WTC11 (cell line): ENCODE results near the gene TRIM59. TPM values are rescaled to one million over a fixed set of nuclear protein-coding genes. Genes with fewer than 3 reads are reported as not detected.

Experiments used
- ATAC-seq: fragments of 200-7000 bp; cut with Tn5 transposase; 2 replicates; pipeline ENCODE4 v1.10.0; 2021; ENCODE audit warnings: mild to moderate bottlenecking, moderate library complexity
- CTCF ChIA-PET: fragments of 300-600 bp; sonication (Branson Sonifier 250); formaldehyde crosslinking; loops from one replicate; lab custom pipeline; 2021; ENCODE audit warnings: antibody characterized with exemption; lab: Charles Lee
- POLR2A ChIA-PET: fragments of 350-600 bp; sonication (Branson Sonifier 250); formaldehyde crosslinking; loops from one replicate; lab custom pipeline; 2021; ENCODE audit warnings: antibody characterized with exemption; lab: Charles Lee
- DNase-seq: peaks from one replicate; pipeline ENCODE4 v3.0.0; 2021; ENCODE audit warnings: low spot score
- H3K27ac Mint-ChIP-seq: 2 replicates; pipeline ENCODE4 v1.8.0; 2021; ENCODE audit warnings: mixed read lengths
- H3K27me3 Mint-ChIP-seq: 2 replicates; pipeline ENCODE4 v1.8.0; 2021; ENCODE audit warnings: low read depth, mild to moderate bottlenecking, moderate library complexity, mixed read lengths
- H3K36me3 Mint-ChIP-seq: 2 replicates; pipeline ENCODE4 v1.8.0; 2021; ENCODE audit warnings: mixed read lengths
- H3K4me1 Mint-ChIP-seq: 2 replicates; pipeline ENCODE4 v1.8.0; 2022; ENCODE audit warnings: mixed read lengths
- H3K4me3 Mint-ChIP-seq: 2 replicates; pipeline ENCODE4 v1.8.0; 2021; ENCODE audit warnings: mild to moderate bottlenecking, moderate library complexity, mixed read lengths
- H3K9me3 Mint-ChIP-seq: 2 replicates; pipeline ENCODE4 v1.8.0; 2021; ENCODE audit warnings: mixed read lengths
- ATF3 ChIP-seq: sonication (generic); formaldehyde crosslinking; conservative IDR thresholded peaks from 2 replicates; pipeline ENCODE4 v1.8.1; 2022; ENCODE audit warnings: mild to moderate bottlenecking, missing genetic modification reagents
- CREB1 ChIP-seq: sonication (generic); formaldehyde crosslinking; IDR thresholded peaks from 2 replicates; pipeline ENCODE4 v1.8.0; 2023; ENCODE audit warnings: mild to moderate bottlenecking, missing genetic modification reagents
- CTCF ChIP-seq: fragments of 200-600 bp; IDR thresholded peaks from 2 replicates; pipeline ENCODE4 v1.8.0; 2022; ENCODE audit warnings: antibody characterized with exemption
- EMX1 ChIP-seq: fragments of 250-450 bp; sonication (Bioruptor Pico); IDR thresholded peaks from 2 replicates; pipeline ENCODE4 v1.8.0; 2021; ENCODE audit warnings: mild to moderate bottlenecking
- ERG ChIP-seq: fragments of 250-450 bp; sonication (Bioruptor Pico); IDR thresholded peaks from 2 replicates; pipeline ENCODE4 v1.8.0; 2021; ENCODE audit warnings: mild to moderate bottlenecking
- FOXJ3 ChIP-seq: sonication (generic); formaldehyde crosslinking; IDR thresholded peaks from 2 replicates; pipeline ENCODE4 v1.9.0; 2021; ENCODE audit warnings: missing genetic modification reagents, mild to moderate bottlenecking, borderline replicate concordance
- FOXK1 ChIP-seq: sonication (generic); formaldehyde crosslinking; IDR thresholded peaks from 2 replicates; pipeline ENCODE4 v1.8.0; 2022; ENCODE audit warnings: mild to moderate bottlenecking, moderate library complexity, missing genetic modification reagents
- FOXP4 ChIP-seq: sonication (generic); formaldehyde crosslinking; IDR thresholded peaks from 2 replicates; pipeline ENCODE4 v1.8.0; 2022; ENCODE audit warnings: mild to moderate bottlenecking, missing genetic modification reagents
- IRF2 ChIP-seq: sonication (generic); formaldehyde crosslinking; IDR thresholded peaks from 2 replicates; pipeline ENCODE4 v1.8.0; 2022; ENCODE audit warnings: low read depth, missing genetic modification reagents, borderline replicate concordance
- JUN ChIP-seq: sonication (generic); formaldehyde crosslinking; IDR thresholded peaks from 2 replicates; pipeline ENCODE4 v1.8.0; 2023; ENCODE audit warnings: mild to moderate bottlenecking, missing genetic modification reagents
- MXD4 ChIP-seq: fragments of 250-450 bp; sonication (Bioruptor Pico); IDR thresholded peaks from 2 replicates; pipeline ENCODE4 v1.8.0; 2021; ENCODE audit warnings: mild to moderate bottlenecking, moderate library complexity, borderline replicate concordance
- NR1H2 ChIP-seq: sonication (generic); formaldehyde crosslinking; IDR thresholded peaks from 2 replicates; pipeline ENCODE4 v1.9.0; 2021; ENCODE audit warnings: mild to moderate bottlenecking, moderate library complexity, missing genetic modification reagents
- NR2C2 ChIP-seq: sonication (generic); formaldehyde crosslinking; IDR thresholded peaks from 2 replicates; pipeline ENCODE4 v1.8.0; 2022; ENCODE audit warnings: mild to moderate bottlenecking, missing genetic modification reagents
- TEAD1 ChIP-seq: sonication (generic); formaldehyde crosslinking; IDR thresholded peaks from 2 replicates; pipeline ENCODE4 v1.8.0; 2022; ENCODE audit warnings: mild to moderate bottlenecking, missing genetic modification reagents
- USF1 ChIP-seq: sonication (generic); formaldehyde crosslinking; IDR thresholded peaks from 2 replicates; pipeline ENCODE4 v1.8.0; 2022; ENCODE audit warnings: mild to moderate bottlenecking, missing genetic modification reagents
- ZBTB21 ChIP-seq: sonication (generic); formaldehyde crosslinking; IDR thresholded peaks from 2 replicates; pipeline ENCODE4 v1.8.1; 2023; ENCODE audit warnings: mild to moderate bottlenecking, missing genetic modification reagents, borderline replicate concordance
- ZBTB43 ChIP-seq: sonication (generic); formaldehyde crosslinking; IDR thresholded peaks from 2 replicates; pipeline ENCODE4 v1.8.1; 2023; ENCODE audit warnings: mild to moderate bottlenecking, missing genetic modification reagents
- ZNF219 ChIP-seq: sonication (generic); formaldehyde crosslinking; IDR thresholded peaks from 2 replicates; pipeline ENCODE4 v1.8.0; 2023; ENCODE audit warnings: missing genetic modification reagents, mild to moderate bottlenecking, borderline replicate concordance
- ZNF232 ChIP-seq: sonication (generic); formaldehyde crosslinking; IDR thresholded peaks from 2 replicates; pipeline ENCODE4 v1.8.0; 2022; ENCODE audit warnings: mild to moderate bottlenecking, missing genetic modification reagents
- ZNF396 ChIP-seq: fragments of 250-450 bp; sonication (Bioruptor Pico); IDR thresholded peaks from 2 replicates; pipeline ENCODE4 v1.8.0; 2021; ENCODE audit warnings: mild to moderate bottlenecking, moderate library complexity, borderline replicate concordance
- ZNF425 ChIP-seq: fragments of 250-450 bp; sonication (Bioruptor Pico); conservative IDR thresholded peaks from 2 replicates; pipeline ENCODE4 v1.9.0; 2021; ENCODE audit warnings: mild to moderate bottlenecking
- ZSCAN18 ChIP-seq: fragments of 250-450 bp; sonication (Bioruptor Pico); IDR thresholded peaks from 2 replicates; pipeline ENCODE4 v2.1.2; 2022; ENCODE audit warnings: mild to moderate bottlenecking, moderate library complexity
- total RNA-seq: library from RNA; stranded (reverse); gene quantifications from 3 replicates; pipeline ENCODE4 v1.2.3, GENCODE V29; 2021

TRIM59 gene
- total RNA-seq, 1 experiment from 2014 or later, result 32.4 TPM

GRCh38 chr3:160437083-160437455, 12.5 kb downstream of the TRIM59 start (continued):
- TF ChIP-seq ZNF425 (no peak), ZBTB21 (no peak), NR1H2 (CRISPR knock-in tag) (no peak), CREB1 (CRISPR knock-in tag) (no peak), TEAD1 (CRISPR knock-in tag) (no peak), FOXK1 (CRISPR knock-in tag) (no peak)

- ATAC-seq (no peak), DNase-seq (no peak)
- peaks cover 66% of the 10 kb centered on the region for H3K36me3 Mint-ChIP-seq
- H3K9me3 Mint-ChIP-seq, result no peaks in the 10 kb centered on the region
- peak overlapping the region; percentile 57 for H3K27ac Mint-ChIP-seq
- CTCF ChIA-PET, result interaction anchor here (1.6 to 1.9 kb wide), 2 partner anchors 14 to 21 kb away, joined by 5 read pairs; partner anchors contain the start of gene TRIM59
- no peak overlapping the region for H3K4me3 Mint-ChIP-seq
- no peaks in the 10 kb centered on the region for H3K27me3 Mint-ChIP-seq
- peaks cover 19% of the 10 kb centered on the region for H3K4me1 Mint-ChIP-seq
- POLR2A ChIA-PET, result interaction anchor here (3.6 kb wide), 1 partner anchor 14 kb away, joined by 12 read pairs; the partner anchor contains the start of gene TRIM59
- no peak for TF ChIP-seq EMX1 (CRISPR knock-in tag)
- TF ChIP-seq ZNF396, result no peak
- TF ChIP-seq IRF2 (CRISPR knock-in tag), result no peak
- TF ChIP-seq ZSCAN18 (CRISPR knock-in tag), result no peak
- no peak for TF ChIP-seq ERG
- TF ChIP-seq ZNF219 (CRISPR knock-in tag), result no peak
- no peak for TF ChIP-seq NR2C2 (CRISPR knock-in tag)
- no peak for TF ChIP-seq ZBTB43
- TF ChIP-seq FOXP4 (CRISPR knock-in tag), result no peak
- TF ChIP-seq ZNF425, result no peak
- TF ChIP-seq USF1 (CRISPR knock-in tag), result no peak
- no peak for TF ChIP-seq JUN (CRISPR knock-in tag)
- no peak for TF ChIP-seq FOXJ3 (CRISPR knock-in tag)
- TF ChIP-seq CTCF, result no peak
- no peak for TF ChIP-seq MXD4 (CRISPR knock-in tag)
- no peak for TF ChIP-seq ZNF232 (CRISPR knock-in tag)
- no peak for TF ChIP-seq ATF3 (CRISPR knock-in tag)
These were observed 13.8 kb downstream of the TRIM59 start for GRCh38 chr3:160435747-160436146.
